Measurements from ENCODE around the gene SH2B2. TPM values are rescaled to one million over a fixed set of nuclear protein-coding genes. Genes with fewer than 3 reads are reported as not detected.

The SH2B2 gene
- total and polyA plus RNA-seq, 2 donors (not counting 3 experiments of a cell fraction or from before 2014, with no cell fraction given), result 0.69 to 0.73 TPM

DNA sequence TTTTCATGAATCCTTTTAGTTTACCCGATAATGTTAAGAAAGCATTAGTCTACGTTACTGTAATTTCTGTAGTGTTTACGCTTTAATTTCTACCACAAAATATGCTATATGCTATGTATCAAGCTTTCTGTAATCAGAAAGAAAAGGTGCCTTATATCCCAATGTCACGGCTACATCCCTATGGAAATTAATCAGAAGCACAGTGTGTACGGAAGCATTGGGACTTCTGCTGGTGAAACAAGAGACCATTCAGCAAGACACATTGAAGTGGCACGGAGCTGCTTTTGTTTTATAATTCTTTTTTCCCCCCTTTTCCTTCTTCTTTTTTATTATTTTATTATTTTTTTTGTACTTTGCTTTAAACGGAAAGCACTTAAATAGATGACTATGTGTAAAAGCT is 31.2 kb upstream of the SH2B2 start:
- DNase-seq (ENCODE audit: low read depth, low spot score), result no peak
- Histone ChIP-seq H3K9me1 (replicated peaks; ENCODE audit: control insufficient read depth, extremely low read depth, insufficient read depth, low read length) (no peaks in the 10 kb centered on the region), H3K9ac (replicated peaks; ENCODE audit: extremely low read depth, insufficient read depth, low read length) (no peak overlapping the region), H3K4me2 (ENCODE audit: insufficient read depth, low read length) (no peak overlapping the region), H3K27me3 (ENCODE audit: control insufficient read depth in 2 of 2, insufficient read depth in 2 of 2, low read length in 2 of 2) (no peaks in the 10 kb centered on the region), H3K4me3 (replicated peaks in 1 of 3; ENCODE audit: insufficient read depth in 1 of 3, low read depth in 1 of 3, low read length in 3 of 3) (no peak overlapping the region), H4K20me1 (replicated peaks; ENCODE audit: control insufficient read depth, extremely low read depth, insufficient read depth, low read length) (no peaks in the 10 kb centered on the region), H3K4me1 (ENCODE audit: control insufficient read depth, extremely low read depth, insufficient read depth, low read length) (no peaks in the 10 kb centered on the region), H2AFZ (ENCODE audit: low read depth, low read length) (no peak overlapping the region), H3K79me2 (ENCODE audit: control insufficient read depth, insufficient read depth, low read length) (no peaks in the 10 kb centered on the region), H3K36me3 (ENCODE audit: control insufficient read depth in 2 of 2, extremely low read depth in 1 of 2, insufficient read depth in 2 of 2, low read length in 2 of 2) (no peaks in the 10 kb centered on the region), H3K9me3 (replicated peaks; ENCODE audit: control insufficient read depth, insufficient read depth, low read length) (no peaks in the 10 kb centered on the region), H3K27ac (ENCODE audit: insufficient read depth, low read depth, low read length) (no peak overlapping the region)
- TF ChIP-seq EZH2 (IDR thresholded peaks at IDR 0.05; ENCODE audit: borderline replicate concordance, low read depth, low read length, severe bottlenecking), result no peak
- TF ChIP-seq JUN (IDR thresholded peaks at IDR 0.05; ENCODE audit: borderline replicate concordance, insufficient read depth, insufficient read length, low read depth), result no peak
- TF ChIP-seq GATA2 (IDR thresholded peaks at IDR 0.05; ENCODE audit: insufficient read depth, insufficient read length, low read depth, low read length), result no peak
- TF ChIP-seq, protein P1, sequence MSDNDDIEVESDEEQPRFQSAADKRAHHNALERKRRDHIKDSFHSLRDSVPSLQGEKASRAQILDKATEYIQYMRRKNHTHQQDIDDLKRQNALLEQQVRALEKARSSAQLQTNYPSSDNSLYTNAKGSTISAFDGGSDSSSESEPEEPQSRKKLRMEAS (IDR thresholded peaks at IDR 0.05; ENCODE audit: insufficient read depth, insufficient read length), result no peak
- TF ChIP-seq MYC (IDR thresholded peaks at IDR 0.05; ENCODE audit: low read depth, low read length), result no peak
- no peak for TF ChIP-seq POLR2AphosphoS5 (IDR thresholded peaks at IDR 0.05; ENCODE audit: insufficient read depth, low read depth, low read length)
- TF ChIP-seq POLR2A (IDR thresholded peaks at IDR 0.05; ENCODE audit: low read depth, low read length), result no peak
- TF ChIP-seq FOS (IDR thresholded peaks at IDR 0.05; ENCODE audit: borderline replicate concordance, insufficient read depth, low read length), result no peak
- dilution Hi-C loops (cut with MboI; ENCODE audit: extremely low pct_ligation_motif_present, low sequenced_read_pairs), result no loop called here
- intact Hi-C loops (cut with micrococcal nuclease), result no loop called here
- BruUV-seq (replicated peaks), result no TSS peak
- no peak for FAIRE-seq
- ChIA-PET POLR2A (no interaction called here), CTCF (no interaction called here)

DNA sequence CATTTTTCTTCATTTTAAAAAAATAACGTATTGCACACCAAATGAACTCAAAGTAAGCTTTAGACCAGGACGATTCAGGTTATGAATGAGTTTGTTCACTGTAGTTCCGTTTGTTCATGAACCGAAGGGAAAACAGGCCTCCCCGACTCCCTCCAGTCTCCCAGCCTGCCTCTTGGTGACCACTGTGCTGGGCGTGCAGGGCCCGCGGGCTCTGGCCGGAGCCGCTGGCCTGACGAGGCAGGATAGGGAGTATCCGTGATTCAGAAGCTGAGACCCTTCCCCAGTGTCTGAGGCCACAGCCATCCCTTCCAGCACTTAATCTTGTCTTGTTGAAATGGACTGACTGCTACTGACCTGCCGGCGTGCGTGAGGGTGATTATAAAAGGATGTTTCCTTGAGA is 30.8 kb upstream of the SH2B2 start:
- FAIRE-seq (no peak), DNase-seq (ENCODE audit: low read depth, low spot score) (no peak)
- TF ChIP-seq, protein P1 (IDR thresholded peaks at IDR 0.05; ENCODE audit: insufficient read depth, insufficient read length), result no peak
- TF ChIP-seq MYC (IDR thresholded peaks at IDR 0.05; ENCODE audit: low read depth, low read length) (no peak), POLR2AphosphoS5 (IDR thresholded peaks at IDR 0.05; ENCODE audit: insufficient read depth, low read depth, low read length) (no peak), EZH2 (IDR thresholded peaks at IDR 0.05; ENCODE audit: borderline replicate concordance, low read depth, low read length, severe bottlenecking) (no peak), POLR2A (IDR thresholded peaks at IDR 0.05; ENCODE audit: low read depth, low read length) (no peak), FOS (IDR thresholded peaks at IDR 0.05; ENCODE audit: borderline replicate concordance, insufficient read depth, low read length) (no peak), JUN (IDR thresholded peaks at IDR 0.05; ENCODE audit: borderline replicate concordance, insufficient read depth, insufficient read length, low read depth) (no peak), GATA2 (IDR thresholded peaks at IDR 0.05; ENCODE audit: insufficient read depth, insufficient read length, low read depth, low read length) (no peak)
- TF ChIP-seq, protein P2, sequence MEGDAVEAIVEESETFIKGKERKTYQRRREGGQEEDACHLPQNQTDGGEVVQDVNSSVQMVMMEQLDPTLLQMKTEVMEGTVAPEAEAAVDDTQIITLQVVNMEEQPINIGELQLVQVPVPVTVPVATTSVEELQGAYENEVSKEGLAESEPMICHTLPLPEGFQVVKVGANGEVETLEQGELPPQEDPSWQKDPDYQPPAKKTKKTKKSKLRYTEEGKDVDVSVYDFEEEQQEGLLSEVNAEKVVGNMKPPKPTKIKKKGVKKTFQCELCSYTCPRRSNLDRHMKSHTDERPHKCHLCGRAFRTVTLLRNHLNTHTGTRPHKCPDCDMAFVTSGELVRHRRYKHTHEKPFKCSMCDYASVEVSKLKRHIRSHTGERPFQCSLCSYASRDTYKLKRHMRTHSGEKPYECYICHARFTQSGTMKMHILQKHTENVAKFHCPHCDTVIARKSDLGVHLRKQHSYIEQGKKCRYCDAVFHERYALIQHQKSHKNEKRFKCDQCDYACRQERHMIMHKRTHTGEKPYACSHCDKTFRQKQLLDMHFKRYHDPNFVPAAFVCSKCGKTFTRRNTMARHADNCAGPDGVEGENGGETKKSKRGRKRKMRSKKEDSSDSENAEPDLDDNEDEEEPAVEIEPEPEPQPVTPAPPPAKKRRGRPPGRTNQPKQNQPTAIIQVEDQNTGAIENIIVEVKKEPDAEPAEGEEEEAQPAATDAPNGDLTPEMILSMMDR (IDR thresholded peaks at IDR 0.05; ENCODE audit: extremely low read depth in 1 of 2, insufficient read depth in 1 of 2, low read depth in 1 of 2, low read length in 2 of 2), result no peak
- POLR2A ChIA-PET, result no interaction called here
- intact Hi-C loops (cut with micrococcal nuclease) (no loop called here), dilution Hi-C loops (cut with MboI; ENCODE audit: extremely low pct_ligation_motif_present, low sequenced_read_pairs) (no loop called here)
- no TSS peak for BruUV-seq (replicated peaks)
- CTCF ChIA-PET, result no interaction called here
- Histone ChIP-seq H3K4me3 (replicated peaks in 1 of 3; ENCODE audit: insufficient read depth in 1 of 3, low read depth in 1 of 3, low read length in 3 of 3) (no peak overlapping the region), H3K4me1 (ENCODE audit: control insufficient read depth, extremely low read depth, insufficient read depth, low read length) (no peaks in the 10 kb centered on the region), H3K4me2 (ENCODE audit: insufficient read depth, low read length) (no peak overlapping the region), H4K20me1 (replicated peaks; ENCODE audit: control insufficient read depth, extremely low read depth, insufficient read depth, low read length) (no peaks in the 10 kb centered on the region), H3K79me2 (ENCODE audit: control insufficient read depth, insufficient read depth, low read length) (no peaks in the 10 kb centered on the region), H3K9ac (replicated peaks; ENCODE audit: extremely low read depth, insufficient read depth, low read length) (no peak overlapping the region), H3K27ac (ENCODE audit: insufficient read depth, low read depth, low read length) (no peak overlapping the region), H3K9me1 (replicated peaks; ENCODE audit: control insufficient read depth, extremely low read depth, insufficient read depth, low read length) (no peaks in the 10 kb centered on the region), H3K36me3 (ENCODE audit: control insufficient read depth in 2 of 2, extremely low read depth in 1 of 2, insufficient read depth in 2 of 2, low read length in 2 of 2) (no peaks in the 10 kb centered on the region), H3K27me3 (ENCODE audit: control insufficient read depth in 2 of 2, insufficient read depth in 2 of 2, low read length in 2 of 2) (no peaks in the 10 kb centered on the region), H3K9me3 (replicated peaks; ENCODE audit: control insufficient read depth, insufficient read depth, low read length) (no peaks in the 10 kb centered on the region), H2AFZ (ENCODE audit: low read depth, low read length) (no peak overlapping the region)

All from endothelial cell of umbilical vein (primary cell).